Thyroid gland (tissue), 4 donors: Measurements from ENCODE around the gene NBL1.

Experiments used
- POLR2A ChIP-seq, 2 donors: fragments of 450-650 bp; IDR thresholded peaks; one replicate each; pipeline ENCODE4 v1.6.1; 2017; ENCODE audit warnings: antibody characterized with exemption in 2 of 2, mild to moderate bottlenecking in 2 of 2, moderate library complexity in 1 of 2
- TF ChIP-seq, protein P1 (sequence below), 6 experiments: fragments of 200-600 bp in 3 of 6; fragments of 450-650 bp in 3 of 6; sonication (generic) in 3 of 6; IDR thresholded peaks; one replicate each; pipeline ENCODE4 v1.5.1; 2016 to 2019; ENCODE audit warnings: antibody characterized with exemption in 6 of 6, mild to moderate bottlenecking in 2 of 6, inconsistent platforms in 1 of 6, moderate library complexity in 1 of 6

GRCh38 chr1:19644395-19644680, 227 bp downstream of the NBL1 start:
- TF ChIP-seq, protein P1, sequence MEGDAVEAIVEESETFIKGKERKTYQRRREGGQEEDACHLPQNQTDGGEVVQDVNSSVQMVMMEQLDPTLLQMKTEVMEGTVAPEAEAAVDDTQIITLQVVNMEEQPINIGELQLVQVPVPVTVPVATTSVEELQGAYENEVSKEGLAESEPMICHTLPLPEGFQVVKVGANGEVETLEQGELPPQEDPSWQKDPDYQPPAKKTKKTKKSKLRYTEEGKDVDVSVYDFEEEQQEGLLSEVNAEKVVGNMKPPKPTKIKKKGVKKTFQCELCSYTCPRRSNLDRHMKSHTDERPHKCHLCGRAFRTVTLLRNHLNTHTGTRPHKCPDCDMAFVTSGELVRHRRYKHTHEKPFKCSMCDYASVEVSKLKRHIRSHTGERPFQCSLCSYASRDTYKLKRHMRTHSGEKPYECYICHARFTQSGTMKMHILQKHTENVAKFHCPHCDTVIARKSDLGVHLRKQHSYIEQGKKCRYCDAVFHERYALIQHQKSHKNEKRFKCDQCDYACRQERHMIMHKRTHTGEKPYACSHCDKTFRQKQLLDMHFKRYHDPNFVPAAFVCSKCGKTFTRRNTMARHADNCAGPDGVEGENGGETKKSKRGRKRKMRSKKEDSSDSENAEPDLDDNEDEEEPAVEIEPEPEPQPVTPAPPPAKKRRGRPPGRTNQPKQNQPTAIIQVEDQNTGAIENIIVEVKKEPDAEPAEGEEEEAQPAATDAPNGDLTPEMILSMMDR (IDR thresholded peaks at IDR 0.05), result no peak
- no peak for TF ChIP-seq POLR2A (IDR thresholded peaks at IDR 0.05)
